Suprapubic skin (tissue), 4 donors: ENCODE results near the gene TRIM71. TPM values are rescaled to one million over a fixed set of nuclear protein-coding genes. Genes with fewer than 3 reads are reported as not detected.
A peak's percentile ranks its signal among the peaks of the same experiment; 100 is the strongest.
"Not testable (repeated sequence)": the region's sequence is repeated elsewhere in the genome, so short reads cannot be mapped to it uniquely, and the experiment has no call there.

Source experiments
- DNase-seq, 2 donors: peaks; one replicate each; pipeline ENCODE4 v3.0.0-alpha.2; 2019; ENCODE audit warnings: low spot score in 2 of 2
- H3K27ac ChIP-seq: fragments of 200-600 bp; sonication (generic); one replicate; pipeline ENCODE4 v1.5.1; 2019
- H3K27me3 ChIP-seq: fragments of 200-600 bp; sonication (generic); one replicate; pipeline ENCODE4 v1.5.1; 2019
- H3K36me3 ChIP-seq: fragments of 200-600 bp; sonication (generic); one replicate; pipeline ENCODE4 v1.5.1; 2019
- H3K4me1 ChIP-seq: fragments of 200-600 bp; sonication (generic); one replicate; pipeline ENCODE4 v1.5.1; 2019
- H3K4me3 ChIP-seq: fragments of 200-600 bp; sonication (generic); one replicate; pipeline ENCODE4 v1.5.1; 2019; ENCODE audit warnings: mild to moderate bottlenecking
- H3K9me3 ChIP-seq: fragments of 200-600 bp; sonication (generic); one replicate; pipeline ENCODE4 v1.5.1; 2019
- CTCF ChIP-seq, 2 donors: fragments of 200-600 bp in 1 of 2; fragments of 450-650 bp in 1 of 2; sonication (generic) in 1 of 2; IDR thresholded peaks; one replicate each; pipeline ENCODE4 v1.5.1; 2016 to 2019; ENCODE audit warnings: antibody characterized with exemption in 2 of 2, mild to moderate bottlenecking in 1 of 2, moderate library complexity in 1 of 2
- EP300 ChIP-seq: sonication (generic); formaldehyde crosslinking; IDR thresholded peaks from one replicate; pipeline ENCODE4 v1.6.1; 2017; ENCODE audit warnings: antibody characterized with exemption
- POLR2A ChIP-seq, 2 donors: fragments of 450-650 bp; IDR thresholded peaks; one replicate each; pipeline ENCODE4 v1.6.1; 2017; ENCODE audit warnings: antibody characterized with exemption in 2 of 2, mild to moderate bottlenecking in 2 of 2, moderate library complexity in 2 of 2
- POLR2AphosphoS5 ChIP-seq, 3 donors: sonication (generic); formaldehyde crosslinking; IDR thresholded peaks; one replicate each; pipeline ENCODE4 v1.6.1; 2017; ENCODE audit warnings: antibody characterized with exemption in 3 of 3
- WGBS: methylation state at CpG from one replicate; pipeline ENCODE4 v1.1.5; 2018; 5-methylcytosine and 5-hydroxymethylcytosine counted together
- total RNA-seq, 4 donors: library from RNA; depleted of rRNA; stranded (reverse); fragments of >200 nt; gene quantifications; one replicate each; pipeline ENCODE4 v1.1.0, GENCODE V29; 2016

Gene TRIM71
- total RNA-seq, 4 donors from 2014 or later = not detected

- Histone ChIP-seq H3K27ac (no peak overlapping the region), H3K36me3 (no peaks in the 10 kb centered on the region), H3K27me3 (peaks cover 81% of the 10 kb centered on the region), H3K4me1 (peaks cover 28% of the 10 kb centered on the region), H3K4me3 (no peak overlapping the region), H3K9me3 (no peaks in the 10 kb centered on the region)
- TF ChIP-seq EP300 (no peak), POLR2A (IDR thresholded peaks at IDR 0.05) (no peak), CTCF (IDR thresholded peaks at IDR 0.05) (no peak), POLR2AphosphoS5 (IDR thresholded peaks at IDR 0.05) (no peak)
- DNase-seq = no peak
- 63% methylated on average over 11 of the region's 12 CpGs for WGBS
Observed at GRCh38 chr3:32820971-32821685, 3.3 kb downstream of the TRIM71 start.

- no peak for DNase-seq
- Histone ChIP-seq H3K27ac (no peak overlapping the region), H3K36me3 (no peaks in the 10 kb centered on the region), H3K4me1 (peaks cover 21% of the 10 kb centered on the region), H3K4me3 (no peak overlapping the region), H3K27me3 (peaks cover 75% of the 10 kb centered on the region), H3K9me3 (no peaks in the 10 kb centered on the region)
- WGBS = 65% methylated on average over 14 of the region's 44 CpGs
- TF ChIP-seq POLR2A (IDR thresholded peaks at IDR 0.05) = no peak
- TF ChIP-seq EP300 = no peak
- no peak for TF ChIP-seq CTCF (IDR thresholded peaks at IDR 0.05)
- no peak for TF ChIP-seq POLR2AphosphoS5 (IDR thresholded peaks at IDR 0.05)
Observed at GRCh38 chr3:32821686-32822296, 4.0 kb downstream of the TRIM71 start.

GRCh38 chr3:32822609-32823498 is 5.1 kb downstream of the TRIM71 start:
- DNase-seq = peak in 1 of 2 donors; percentile 8
- Histone ChIP-seq H3K27me3 (peaks cover 64% of the 10 kb centered on the region), H3K27ac (no peak overlapping the region), H3K4me1 (peaks cover 11% of the 10 kb centered on the region), H3K4me3 (no peak overlapping the region), H3K9me3 (no peaks in the 10 kb centered on the region), H3K36me3 (no peaks in the 10 kb centered on the region)
- 88% methylated on average over 5 of the region's 5 CpGs for WGBS
- no peak for TF ChIP-seq EP300
- TF ChIP-seq POLR2A (IDR thresholded peaks at IDR 0.05) = no peak
- TF ChIP-seq POLR2AphosphoS5 (IDR thresholded peaks at IDR 0.05) = no peak
- TF ChIP-seq CTCF (IDR thresholded peaks at IDR 0.05) = no peak

GRCh38 chr3:32823641-32824184 is 5.9 kb downstream of the TRIM71 start:
- H3K4me1 ChIP-seq, H3K27ac ChIP-seq, H3K36me3 ChIP-seq, H3K9me3 ChIP-seq, H3K4me3 ChIP-seq: not testable (repeated sequence)
- peak in 1 of 2 donors; percentile 37 for DNase-seq
- peaks cover 55% of the 10 kb centered on the region for H3K27me3 ChIP-seq
- 94% methylated on average over 21 of the region's 21 CpGs for WGBS

GRCh38 chr3:32825601-32826375 is 8.0 kb downstream of the TRIM71 start:
- Histone ChIP-seq H3K4me3 (no peak overlapping the region), H3K4me1 (no peaks in the 10 kb centered on the region), H3K9me3 (no peaks in the 10 kb centered on the region), H3K27me3 (peaks cover 35% of the 10 kb centered on the region), H3K36me3 (no peaks in the 10 kb centered on the region), H3K27ac (no peak overlapping the region)
- TF ChIP-seq CTCF (IDR thresholded peaks at IDR 0.05) (no peak), POLR2AphosphoS5 (IDR thresholded peaks at IDR 0.05) (no peak), POLR2A (IDR thresholded peaks at IDR 0.05) (no peak), EP300 (no peak)
- 95% methylated on average over 12 of the region's 12 CpGs for WGBS
- DNase-seq = peak in 1 of 2 donors; percentile 24
